Measurements from ENCODE around the gene STOML2.

The STOML2 gene

GRCh38 chr9:35111001-35111933 lies 8.3 kb upstream of the STOML2 start:
- H3K27ac ChIP-seq: peak overlapping the region; percentile 53; the same call in 1 of the 2 replicates
- TF ChIP-seq, protein P1, sequence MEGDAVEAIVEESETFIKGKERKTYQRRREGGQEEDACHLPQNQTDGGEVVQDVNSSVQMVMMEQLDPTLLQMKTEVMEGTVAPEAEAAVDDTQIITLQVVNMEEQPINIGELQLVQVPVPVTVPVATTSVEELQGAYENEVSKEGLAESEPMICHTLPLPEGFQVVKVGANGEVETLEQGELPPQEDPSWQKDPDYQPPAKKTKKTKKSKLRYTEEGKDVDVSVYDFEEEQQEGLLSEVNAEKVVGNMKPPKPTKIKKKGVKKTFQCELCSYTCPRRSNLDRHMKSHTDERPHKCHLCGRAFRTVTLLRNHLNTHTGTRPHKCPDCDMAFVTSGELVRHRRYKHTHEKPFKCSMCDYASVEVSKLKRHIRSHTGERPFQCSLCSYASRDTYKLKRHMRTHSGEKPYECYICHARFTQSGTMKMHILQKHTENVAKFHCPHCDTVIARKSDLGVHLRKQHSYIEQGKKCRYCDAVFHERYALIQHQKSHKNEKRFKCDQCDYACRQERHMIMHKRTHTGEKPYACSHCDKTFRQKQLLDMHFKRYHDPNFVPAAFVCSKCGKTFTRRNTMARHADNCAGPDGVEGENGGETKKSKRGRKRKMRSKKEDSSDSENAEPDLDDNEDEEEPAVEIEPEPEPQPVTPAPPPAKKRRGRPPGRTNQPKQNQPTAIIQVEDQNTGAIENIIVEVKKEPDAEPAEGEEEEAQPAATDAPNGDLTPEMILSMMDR (conservative IDR thresholded peaks at IDR 0.05): no peak

DNA sequence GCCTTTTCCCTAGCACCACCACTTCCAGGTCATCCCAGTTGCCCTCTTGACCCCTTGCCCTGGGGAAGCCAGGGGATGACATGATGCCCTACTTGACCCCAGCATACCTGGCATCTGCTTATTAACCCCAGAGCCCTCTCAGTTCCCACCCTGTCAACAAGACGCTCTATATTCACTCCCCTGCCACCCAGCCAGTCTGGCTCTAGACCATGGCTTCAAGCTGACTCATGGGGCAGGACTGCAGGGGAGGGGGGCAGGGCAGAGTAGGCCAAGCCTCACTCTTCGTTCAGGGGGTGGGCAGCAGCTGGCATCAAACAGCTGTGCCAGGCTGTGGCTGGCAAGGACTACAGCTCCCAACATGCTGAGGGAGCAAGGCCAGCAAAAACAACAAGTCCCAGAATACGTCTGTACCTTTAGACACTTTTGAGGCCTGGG lies 7.4 kb upstream of the STOML2 start:
- TF ChIP-seq, protein P1 (conservative IDR thresholded peaks at IDR 0.05): no peak
- H3K27ac ChIP-seq: peak overlapping the region; percentile 53; the same call in 1 of the 2 replicates

DNA sequence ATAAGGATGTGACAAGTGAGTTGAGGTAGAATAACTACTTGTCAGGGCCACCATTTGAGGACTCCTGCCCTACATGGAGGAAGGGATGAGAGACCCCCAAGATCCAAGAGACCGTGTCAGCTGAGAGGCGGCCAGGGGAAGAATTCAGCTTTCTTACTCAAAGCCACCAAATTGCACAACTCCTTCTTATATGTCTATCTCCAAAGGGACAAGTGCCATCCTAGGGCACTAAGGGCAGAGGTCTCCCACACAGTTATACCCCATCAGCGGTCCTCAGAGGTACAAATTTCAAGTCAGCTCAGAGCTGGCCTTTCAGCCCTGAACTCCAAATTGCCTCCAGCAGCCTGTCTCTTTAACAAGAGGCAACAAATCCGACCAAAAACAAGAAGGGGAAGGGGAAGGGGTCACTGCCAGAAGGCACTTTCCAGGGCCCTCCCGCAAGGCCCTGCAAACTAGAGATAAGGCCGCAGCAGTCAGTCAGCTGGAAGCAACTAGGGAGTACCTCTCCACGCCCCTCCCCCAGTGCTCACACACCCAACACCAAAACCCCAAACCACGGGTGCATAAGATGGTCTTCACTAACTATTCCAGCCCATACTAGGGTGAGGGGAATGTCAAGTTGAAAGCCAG lies 6.1 kb upstream of the STOML2 start:
- TF ChIP-seq, protein P1 (conservative IDR thresholded peaks at IDR 0.05): no peak
- no peak overlapping the region for H3K27ac ChIP-seq

DNA sequence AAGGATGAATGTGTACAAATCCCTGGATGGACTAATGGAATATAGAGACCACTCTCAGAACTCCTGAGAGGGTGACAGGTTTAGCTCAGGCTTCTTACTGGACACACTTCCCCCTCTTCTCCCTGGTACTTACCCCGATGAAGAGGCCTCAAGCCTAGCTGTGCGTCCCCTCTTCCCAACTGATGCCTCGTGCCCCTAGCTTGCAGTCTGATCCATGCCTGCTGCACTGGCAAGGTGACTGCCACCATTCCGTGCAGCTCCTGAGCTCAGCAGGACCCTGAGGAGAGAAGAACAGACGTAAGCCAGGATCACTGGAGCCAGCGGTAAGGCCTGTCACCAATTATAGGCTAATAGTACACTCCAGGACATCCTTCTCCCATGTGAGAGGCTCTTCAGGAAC lies 5.5 kb upstream of the STOML2 start:
- TF ChIP-seq, protein P1 (conservative IDR thresholded peaks at IDR 0.05): no peak
- no peak overlapping the region for H3K27ac ChIP-seq

GRCh38 chr9:35107297-35108290 lies 4.7 kb upstream of the STOML2 start:
- TF ChIP-seq, protein P1 (conservative IDR thresholded peaks at IDR 0.05): no peak
- H3K27ac ChIP-seq: no peak overlapping the region

DNA sequence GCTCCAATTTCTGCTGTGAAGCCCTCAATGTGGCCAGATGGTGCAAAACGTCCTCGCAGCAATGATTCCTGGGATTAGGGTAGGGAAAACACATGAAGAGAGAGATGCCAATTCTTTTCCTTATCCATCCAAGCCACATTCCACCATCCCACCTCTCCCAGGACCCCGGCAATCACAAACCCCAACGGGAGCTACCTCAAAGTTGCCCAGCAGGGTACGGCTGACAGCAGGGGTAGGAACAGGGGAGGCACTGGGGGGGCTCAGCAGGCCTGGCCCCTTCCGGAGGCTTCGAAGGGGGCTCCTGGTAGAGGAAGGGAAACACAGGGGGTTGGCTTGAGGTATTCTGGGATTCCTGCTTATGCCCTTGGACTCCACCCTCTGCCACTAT lies 3.4 kb upstream of the STOML2 start:
- TF ChIP-seq, protein P1 (conservative IDR thresholded peaks at IDR 0.05): no peak
- H3K27ac ChIP-seq: no peak overlapping the region
